HG02938 (cell line): Measurements from ENCODE around the gene MRPS6.

Experiments used
- ATAC-seq: cut with Tn5 transposase; IDR thresholded peaks from one replicate; pipeline ENCODE4 v1.9.1; 2021; ENCODE audit warnings: mild to moderate bottlenecking, moderate library complexity; ENCODE audit not compliant: unreplicated experiment

Gene MRPS6

GRCh38 chr21:34177919-34178567 is 104.7 kb downstream of the MRPS6 start:
- ATAC-seq = no peak

- no peak for ATAC-seq
Measured at GRCh38 chr21:34179204-34179935, 106.0 kb downstream of the MRPS6 start.

- ATAC-seq = no peak
Measured at GRCh38 chr21:34180407-34180806, 107.0 kb downstream of the MRPS6 start.

- no peak for ATAC-seq
Measured at GRCh38 chr21:34180826-34181359, 107.5 kb downstream of the MRPS6 start.

GRCh38 chr21:34181431-34182039 is 108.2 kb downstream of the MRPS6 start:
- no peak for ATAC-seq

GRCh38 chr21:34182436-34182835 is 109.1 kb downstream of the MRPS6 start:
- ATAC-seq = no peak

- ATAC-seq = no peak
Measured at GRCh38 chr21:34183331-34183928, 110.1 kb downstream of the MRPS6 start.

DNA sequence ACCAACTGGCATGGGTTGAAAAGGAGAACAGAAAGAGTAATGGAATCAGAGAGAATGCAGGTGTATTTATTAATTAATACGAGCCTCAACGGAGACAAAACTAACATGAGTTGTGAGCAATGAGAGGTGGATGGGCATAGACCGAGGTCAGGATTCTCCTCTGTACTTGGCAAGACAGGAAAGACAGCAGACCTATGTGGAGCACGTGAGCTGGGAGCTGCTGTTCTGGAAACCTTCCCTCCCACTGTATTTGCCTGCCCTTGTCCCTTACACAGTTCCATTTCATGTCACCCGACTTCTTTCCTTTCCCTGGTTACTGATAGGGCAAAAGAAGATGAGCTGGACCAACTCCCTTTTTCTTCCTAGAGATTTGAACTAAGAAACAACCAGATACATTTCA is 110.9 kb downstream of the MRPS6 start:
- no peak for ATAC-seq

- ATAC-seq = no peak
Measured at GRCh38 chr21:34185026-34185750, 111.8 kb downstream of the MRPS6 start.

- ATAC-seq = no peak
Measured at GRCh38 chr21:34186109-34186719, 112.8 kb downstream of the MRPS6 start.

- ATAC-seq = no peak
Measured at GRCh38 chr21:34187935-34188334, 114.6 kb downstream of the MRPS6 start.

- ATAC-seq = no peak
Measured at GRCh38 chr21:34189506-34189905, 116.1 kb downstream of the MRPS6 start.

DNA sequence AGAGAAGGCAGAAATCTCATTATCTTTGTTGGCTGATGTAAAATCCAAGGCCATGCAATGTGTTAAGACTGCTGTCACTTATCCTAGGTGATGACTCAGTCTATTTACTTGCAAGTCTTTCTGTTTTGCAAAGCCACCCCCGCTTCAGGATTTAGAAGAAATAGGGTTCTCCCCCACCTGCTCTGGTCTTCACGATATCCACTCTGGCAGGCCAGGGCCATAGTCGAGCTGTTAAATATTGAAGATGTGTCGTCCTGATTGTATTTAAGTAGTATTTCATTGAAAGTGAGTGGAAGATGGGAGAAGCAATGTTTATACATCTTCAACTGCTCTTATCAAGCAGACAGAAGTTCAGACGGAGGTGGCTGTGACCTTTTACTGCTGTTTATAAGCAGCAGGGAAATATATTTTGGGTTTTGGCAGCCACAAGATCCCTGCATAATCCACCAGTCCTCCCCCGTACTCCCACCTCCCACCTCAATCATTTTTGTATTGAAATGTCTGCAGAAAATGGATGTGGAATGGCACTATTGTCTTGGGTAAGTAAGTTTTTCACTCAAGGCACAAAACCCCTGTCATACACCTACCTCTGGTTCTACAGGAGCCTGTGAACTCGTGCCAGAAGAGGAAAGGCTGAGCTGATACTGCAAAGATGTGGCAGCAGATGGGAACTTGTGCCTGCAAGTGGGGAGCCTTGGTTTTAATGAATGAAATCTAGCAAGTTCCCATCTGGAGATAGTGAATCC is 117.4 kb downstream of the MRPS6 start:
- no peak for ATAC-seq

DNA sequence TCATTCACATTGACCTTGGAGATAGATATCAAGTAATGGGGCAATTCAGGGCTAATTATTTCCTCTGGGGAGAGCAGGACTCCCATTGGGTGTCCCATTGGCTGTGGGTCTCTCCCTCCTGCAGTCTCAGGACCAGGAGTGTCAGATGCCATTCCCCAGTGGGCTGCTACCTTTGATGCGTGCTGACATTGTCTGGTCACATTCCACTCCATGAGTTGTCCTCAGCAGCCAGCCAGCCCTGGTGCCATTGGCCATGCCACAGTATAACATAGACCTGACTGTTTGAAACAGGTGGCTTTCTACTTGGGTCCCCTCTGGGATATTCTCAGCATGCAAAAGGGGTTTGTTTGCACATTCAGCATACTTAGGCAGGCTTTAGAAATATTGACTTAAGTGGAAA is 118.5 kb downstream of the MRPS6 start:
- no peak for ATAC-seq
